Epithelial cell of esophagus (primary cell): ENCODE results near the gene CHAT.

Experiments used
- DNase-seq: peaks from one replicate; pipeline ENCODE4 v3.0.0; 2010; ENCODE audit warnings: low read depth
- H3K4me3 ChIP-seq: 2 replicates; pipeline ENCODE4 v1.5.1; 2011; ENCODE audit warnings: mild to moderate bottlenecking, low read length, control low read depth
- TF ChIP-seq, protein P1 (sequence below): IDR thresholded peaks from 2 replicates; pipeline ENCODE4 v1.5.1; 2011; ENCODE audit warnings: low read depth, mild to moderate bottlenecking, low read length, control low read depth, inconsistent platforms; ENCODE audit not compliant: insufficient read depth; ENCODE audit errors: missing control alignments

CHAT gene

DNA sequence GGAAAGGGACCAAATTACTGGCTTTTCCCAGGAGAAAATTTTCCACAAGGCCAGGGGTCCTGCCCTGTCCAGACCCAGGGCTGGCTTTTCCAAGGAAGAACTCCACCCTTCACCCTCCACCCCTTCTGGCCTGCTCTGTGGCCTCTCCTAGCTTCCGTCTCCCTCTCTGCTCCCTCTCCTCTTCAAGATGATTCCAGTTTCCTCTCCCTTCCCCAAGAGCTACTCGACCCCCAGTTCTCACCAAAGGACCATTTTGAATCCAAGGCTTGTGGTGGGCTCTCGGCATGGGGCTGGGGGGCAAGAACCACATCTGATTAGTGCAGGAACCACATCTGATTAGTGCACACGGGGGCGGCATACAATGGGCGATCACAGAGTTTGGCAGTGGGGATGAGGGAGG, 7.7 kb downstream of the CHAT start:
- H3K4me3 ChIP-seq: no peak overlapping the region
- DNase-seq: no peak
- TF ChIP-seq, protein P1, sequence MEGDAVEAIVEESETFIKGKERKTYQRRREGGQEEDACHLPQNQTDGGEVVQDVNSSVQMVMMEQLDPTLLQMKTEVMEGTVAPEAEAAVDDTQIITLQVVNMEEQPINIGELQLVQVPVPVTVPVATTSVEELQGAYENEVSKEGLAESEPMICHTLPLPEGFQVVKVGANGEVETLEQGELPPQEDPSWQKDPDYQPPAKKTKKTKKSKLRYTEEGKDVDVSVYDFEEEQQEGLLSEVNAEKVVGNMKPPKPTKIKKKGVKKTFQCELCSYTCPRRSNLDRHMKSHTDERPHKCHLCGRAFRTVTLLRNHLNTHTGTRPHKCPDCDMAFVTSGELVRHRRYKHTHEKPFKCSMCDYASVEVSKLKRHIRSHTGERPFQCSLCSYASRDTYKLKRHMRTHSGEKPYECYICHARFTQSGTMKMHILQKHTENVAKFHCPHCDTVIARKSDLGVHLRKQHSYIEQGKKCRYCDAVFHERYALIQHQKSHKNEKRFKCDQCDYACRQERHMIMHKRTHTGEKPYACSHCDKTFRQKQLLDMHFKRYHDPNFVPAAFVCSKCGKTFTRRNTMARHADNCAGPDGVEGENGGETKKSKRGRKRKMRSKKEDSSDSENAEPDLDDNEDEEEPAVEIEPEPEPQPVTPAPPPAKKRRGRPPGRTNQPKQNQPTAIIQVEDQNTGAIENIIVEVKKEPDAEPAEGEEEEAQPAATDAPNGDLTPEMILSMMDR: no peak

DNA sequence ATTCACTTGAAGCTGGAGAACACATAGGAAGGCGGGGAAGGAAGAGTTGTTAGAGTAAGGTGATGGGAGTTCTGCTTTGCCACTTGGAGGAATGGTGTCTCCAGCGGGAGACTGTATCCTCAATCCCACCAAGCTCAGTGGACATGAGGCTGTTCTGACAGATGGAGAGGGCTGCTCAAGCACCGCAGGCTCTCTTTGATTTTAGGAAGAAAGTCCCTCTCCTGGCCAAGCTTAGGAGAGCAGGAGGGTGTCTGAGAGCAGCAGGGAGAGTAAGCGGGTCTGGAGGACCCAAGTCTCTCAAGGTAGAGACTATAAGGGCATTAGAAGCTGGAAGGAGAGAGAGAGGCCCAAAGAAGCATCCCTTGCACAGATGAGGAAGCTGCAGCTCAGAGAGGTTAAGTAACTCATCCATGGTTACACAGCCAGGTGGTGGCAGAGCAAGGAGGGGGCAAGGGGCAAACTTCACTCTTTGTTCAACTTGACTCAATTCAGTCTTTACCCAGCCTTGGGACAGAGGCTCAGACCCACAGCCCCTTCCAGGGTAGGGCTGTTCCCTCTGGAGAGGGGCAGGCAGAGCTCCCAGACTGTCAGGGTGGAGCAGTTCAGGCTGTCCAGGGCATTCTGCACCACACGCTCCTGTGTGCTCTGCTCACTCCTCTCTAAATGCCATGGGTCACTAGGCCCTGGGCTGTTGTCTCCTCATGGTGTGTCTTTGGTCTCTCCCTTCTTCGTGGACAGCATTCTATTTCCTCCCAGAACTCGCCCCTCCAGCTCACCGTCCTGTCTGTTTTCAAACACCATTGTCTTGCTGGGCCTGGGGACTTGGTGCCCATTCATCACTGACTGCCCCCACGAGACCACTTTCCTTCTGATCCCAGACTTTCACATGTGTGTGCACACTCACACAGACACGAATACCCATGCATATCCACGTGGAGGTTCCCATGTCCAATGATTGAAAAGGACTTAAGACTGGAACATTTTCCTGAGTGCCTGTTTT, 8.9 kb downstream of the CHAT start:
- TF ChIP-seq, protein P1: no peak

DNA sequence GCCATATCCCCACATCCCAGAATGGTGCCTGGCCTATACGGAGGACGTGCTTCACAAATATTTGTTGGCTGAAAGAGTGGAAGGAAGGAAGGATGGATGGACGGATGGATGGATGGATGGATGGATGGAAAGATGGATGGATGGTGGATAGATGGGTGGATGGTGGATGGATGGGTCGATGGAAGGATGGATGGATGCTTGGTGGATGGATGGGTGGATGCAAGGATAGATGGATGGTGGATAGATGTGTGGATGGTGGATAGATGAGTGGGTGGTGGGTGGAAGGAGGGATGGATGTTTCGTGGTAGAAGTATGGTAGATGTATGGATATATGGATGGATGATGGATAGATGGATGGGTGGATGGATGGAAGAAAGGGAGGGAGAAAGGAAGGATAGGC, 10.8 kb downstream of the CHAT start:
- H3K4me3 ChIP-seq: no peak overlapping the region
- no peak for DNase-seq
- TF ChIP-seq, protein P1: no peak

More for the DNA sequence above, 8.9 kb downstream of the CHAT start:
- DNase-seq: no peak
- H3K4me3 ChIP-seq: no peak overlapping the region

DNA sequence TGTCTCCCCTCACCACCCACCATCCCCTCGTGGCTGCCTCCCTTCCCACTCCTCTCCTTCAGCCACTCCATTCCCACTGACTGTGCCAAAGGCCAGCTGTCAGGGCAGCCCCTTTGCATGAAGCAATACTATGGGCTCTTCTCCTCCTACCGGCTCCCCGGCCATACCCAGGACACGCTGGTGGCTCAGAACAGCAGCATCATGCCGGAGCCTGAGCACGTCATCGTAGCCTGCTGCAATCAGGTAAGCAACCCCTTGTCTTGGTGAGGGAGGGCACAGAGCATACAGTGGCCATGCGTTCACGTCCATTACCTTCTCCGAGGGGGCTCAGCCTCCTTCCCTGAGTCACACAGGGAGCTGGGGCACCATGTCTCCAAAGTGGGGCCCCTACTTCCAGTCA, 11.6 kb downstream of the CHAT start:
- H3K4me3 ChIP-seq: no peak overlapping the region
- TF ChIP-seq, protein P1: no peak
- no peak for DNase-seq

DNA sequence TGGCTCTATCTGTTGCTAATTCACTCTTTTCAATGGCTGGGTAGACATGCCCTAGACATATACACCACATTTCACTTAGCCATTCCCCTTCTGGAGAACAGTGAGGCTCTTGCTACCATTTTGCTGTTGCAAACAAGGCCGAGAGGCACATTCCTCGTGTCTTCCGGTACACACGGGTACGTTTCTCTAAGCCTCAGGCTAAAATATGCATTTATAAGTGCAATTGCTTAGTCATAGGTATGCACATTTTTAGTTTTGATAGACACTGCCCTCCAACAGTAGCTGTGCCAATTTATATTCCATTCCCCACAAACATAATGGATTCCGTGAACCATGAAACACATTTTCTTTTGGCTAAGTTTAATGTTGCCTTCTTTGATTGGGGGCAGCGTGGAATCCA, 13.2 kb downstream of the CHAT start:
- no peak for DNase-seq
- TF ChIP-seq, protein P1: no peak

DNA sequence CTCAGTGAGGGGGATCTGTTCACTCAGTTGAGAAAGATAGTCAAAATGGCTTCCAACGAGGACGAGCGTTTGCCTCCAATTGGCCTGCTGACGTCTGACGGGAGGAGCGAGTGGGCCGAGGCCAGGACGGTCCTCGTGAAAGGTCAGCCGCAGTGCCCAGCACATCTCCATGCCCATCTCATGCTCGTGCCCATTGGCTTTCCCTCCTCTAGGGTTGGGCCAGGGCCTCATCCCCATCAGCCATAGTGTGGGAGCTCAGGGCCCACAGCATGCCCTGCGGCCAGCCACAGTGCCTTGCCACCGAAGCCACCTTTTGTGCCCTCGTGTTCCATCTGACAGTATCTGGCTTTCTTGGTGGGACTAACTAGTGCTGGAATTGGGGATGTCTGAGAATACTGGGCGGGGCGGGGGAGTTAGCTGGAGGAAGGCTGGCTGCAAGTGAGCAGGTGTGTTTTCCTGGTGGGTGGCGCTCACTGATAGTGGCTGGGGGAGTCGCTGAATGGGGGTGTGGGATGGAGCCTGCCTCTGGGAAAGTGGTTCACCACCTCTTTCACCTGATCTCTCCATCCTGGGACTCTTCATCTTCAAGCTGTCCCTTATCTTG, 13.9 kb downstream of the CHAT start:
- TF ChIP-seq, protein P1: no peak
- H3K4me3 ChIP-seq: no peak overlapping the region
- no peak for DNase-seq

More for the DNA sequence above, 13.2 kb downstream of the CHAT start:
- H3K4me3 ChIP-seq: no peak overlapping the region
